Upper lobe of left lung (tissue), 6 donors: ENCODE data around the gene ARHGEF37. TPM values are rescaled to one million over a fixed set of nuclear protein-coding genes. Genes with fewer than 3 reads are reported as not detected.
A peak's percentile ranks its signal among the peaks of the same experiment; 100 is the strongest.

ENCODE experiments used
- ATAC-seq, 2 donors: fragments of 200-7000 bp; cut with Tn5 transposase; one replicate each; pipeline ENCODE4 v1.9.1; 2022; ENCODE audit warnings: mild to moderate bottlenecking in 2 of 2, moderate library complexity in 2 of 2; ENCODE audit not compliant: low FRiP score in 2 of 2
- DNase-seq, 2 donors: peaks; one replicate each; pipeline ENCODE4 v3.0.0-alpha.2; 2019 to 2020
- H3K27ac ChIP-seq, 4 donors: fragments of 200-600 bp; sonication (generic); one replicate each; pipeline ENCODE4 v1.5.1; 2016 to 2019
- H3K27me3 ChIP-seq, 4 donors: fragments of 200-600 bp; sonication (generic); one replicate each; pipeline ENCODE4 v1.5.1; 2017 to 2019
- H3K36me3 ChIP-seq, 4 donors: fragments of 200-600 bp; sonication (generic); one replicate each; pipeline ENCODE4 v1.5.1; 2016 to 2019
- H3K4me1 ChIP-seq, 4 donors: fragments of 200-600 bp; sonication (generic); one replicate each; pipeline ENCODE4 v1.5.1; 2018 to 2019
- H3K4me3 ChIP-seq, 4 donors: fragments of 200-600 bp; sonication (generic); one replicate each; pipeline ENCODE4 v1.5.1; 2017 to 2019; ENCODE audit warnings: mild to moderate bottlenecking in 2 of 4, moderate library complexity in 1 of 4
- H3K9me3 ChIP-seq, 4 donors: fragments of 200-600 bp; sonication (generic); one replicate each; pipeline ENCODE4 v1.5.1; 2018 to 2019
- EP300 ChIP-seq, 4 donors: sonication (generic); formaldehyde crosslinking; IDR thresholded peaks; one replicate each; pipeline ENCODE4 v1.5.1; 2017; ENCODE audit warnings: antibody characterized with exemption in 4 of 4, control low read depth in 2 of 4
- POLR2A ChIP-seq, 4 donors: fragments of 450-650 bp; IDR thresholded peaks; one replicate each; pipeline ENCODE4 v1.5.1; 2016 to 2017; ENCODE audit warnings: antibody characterized with exemption in 4 of 4, mild to moderate bottlenecking in 2 of 4
- POLR2AphosphoS5 ChIP-seq, 2 donors: sonication (generic); formaldehyde crosslinking; IDR thresholded peaks; one replicate each; pipeline ENCODE4 v1.5.1; 2017; ENCODE audit warnings: antibody characterized with exemption in 2 of 2
- WGBS, 2 donors: methylation state at CpG; one replicate each; pipeline ENCODE4 v1.1.5; 2017 to 2018; 5-methylcytosine and 5-hydroxymethylcytosine counted together
- total RNA-seq, 6 donors: library from RNA; depleted of rRNA in 4 of 6; stranded (reverse); fragments of >200 nt in 4 of 6; gene quantifications; one replicate each; pipeline versions ENCODE4 v1.1.0 to v1.2.1, GENCODE V29; 2016 to 2021
- TF ChIP-seq, protein P1 (sequence below), 6 experiments: fragments of 450-650 bp in 4 of 6; fragments of 200-600 bp in 2 of 6; sonication (generic) in 2 of 6; IDR thresholded peaks; one replicate each; pipeline ENCODE4 v1.5.1; 2016 to 2019; ENCODE audit warnings: antibody characterized with exemption in 6 of 6
- donor health status: DM: no; HTN: no; CAD: no; lungs with moderate emphysema.
- donor health status: DM: no; HTN: yes; CAD: no; lungs with severe emphysema.

The ARHGEF37 gene
- total RNA-seq, 6 donors from 2014 or later = 4.3 to 13.6 (median 10.0) TPM

DNA sequence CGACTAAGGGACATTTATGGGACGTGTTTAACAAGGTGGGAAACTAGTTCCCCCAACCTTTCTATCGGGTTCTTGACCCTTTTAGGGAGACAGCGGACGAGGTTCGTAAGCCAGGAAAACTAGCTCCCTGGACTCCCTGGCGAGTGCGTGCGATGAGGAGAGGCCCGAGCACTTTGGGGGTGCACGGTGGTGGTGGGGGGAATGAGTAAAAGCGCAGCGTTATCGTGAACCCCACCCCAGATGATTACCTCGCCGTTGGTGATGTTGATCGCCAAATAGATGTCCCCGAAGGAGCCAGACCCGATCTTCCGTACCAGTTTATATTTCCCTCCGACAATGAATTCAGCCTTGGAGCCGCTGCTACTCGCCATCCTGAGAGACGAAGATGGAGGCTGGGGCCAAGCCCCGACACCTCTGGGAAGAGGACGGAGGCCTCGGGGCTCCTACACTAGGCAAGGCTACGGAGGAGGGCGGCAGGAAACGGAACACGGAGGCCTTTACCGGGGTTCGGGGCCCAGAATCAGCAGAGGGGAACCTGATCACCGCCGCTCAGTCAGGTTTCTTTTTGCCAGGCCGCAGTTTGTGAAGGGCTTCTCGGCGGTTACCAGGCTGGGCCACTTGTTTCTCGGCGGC lies 30.6 kb upstream of the ARHGEF37 start:
- Histone ChIP-seq H3K4me3 (peak overlapping the region; percentile 67 to 89 (median 74)), H3K36me3 (peaks cover 0 to 39% (median 6%) of the 10 kb centered on the region in 4 donors), H3K4me1 (peaks cover 32 to 42% (median 42%) of the 10 kb centered on the region in 4 donors), H3K27ac (peak overlapping the region; percentile 98 to 100 (median 98)), H3K9me3 (no peaks in the 10 kb centered on the region), H3K27me3 (no peaks in the 10 kb centered on the region)
- TF ChIP-seq, protein P1, sequence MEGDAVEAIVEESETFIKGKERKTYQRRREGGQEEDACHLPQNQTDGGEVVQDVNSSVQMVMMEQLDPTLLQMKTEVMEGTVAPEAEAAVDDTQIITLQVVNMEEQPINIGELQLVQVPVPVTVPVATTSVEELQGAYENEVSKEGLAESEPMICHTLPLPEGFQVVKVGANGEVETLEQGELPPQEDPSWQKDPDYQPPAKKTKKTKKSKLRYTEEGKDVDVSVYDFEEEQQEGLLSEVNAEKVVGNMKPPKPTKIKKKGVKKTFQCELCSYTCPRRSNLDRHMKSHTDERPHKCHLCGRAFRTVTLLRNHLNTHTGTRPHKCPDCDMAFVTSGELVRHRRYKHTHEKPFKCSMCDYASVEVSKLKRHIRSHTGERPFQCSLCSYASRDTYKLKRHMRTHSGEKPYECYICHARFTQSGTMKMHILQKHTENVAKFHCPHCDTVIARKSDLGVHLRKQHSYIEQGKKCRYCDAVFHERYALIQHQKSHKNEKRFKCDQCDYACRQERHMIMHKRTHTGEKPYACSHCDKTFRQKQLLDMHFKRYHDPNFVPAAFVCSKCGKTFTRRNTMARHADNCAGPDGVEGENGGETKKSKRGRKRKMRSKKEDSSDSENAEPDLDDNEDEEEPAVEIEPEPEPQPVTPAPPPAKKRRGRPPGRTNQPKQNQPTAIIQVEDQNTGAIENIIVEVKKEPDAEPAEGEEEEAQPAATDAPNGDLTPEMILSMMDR (IDR thresholded peaks at IDR 0.05) = no peak
- no peak for TF ChIP-seq POLR2AphosphoS5 (IDR thresholded peaks at IDR 0.05)
- TF ChIP-seq POLR2A (IDR thresholded peaks at IDR 0.05) = no peak
- TF ChIP-seq EP300 (IDR thresholded peaks at IDR 0.05) = no peak
- peak; percentile 9 to 31 for ATAC-seq
- DNase-seq = peak in 1 of 2 donors; percentile 35
- 0% methylated on average over 18 to 28 of the region's 40 CpGs for WGBS, 2 donors

DNA sequence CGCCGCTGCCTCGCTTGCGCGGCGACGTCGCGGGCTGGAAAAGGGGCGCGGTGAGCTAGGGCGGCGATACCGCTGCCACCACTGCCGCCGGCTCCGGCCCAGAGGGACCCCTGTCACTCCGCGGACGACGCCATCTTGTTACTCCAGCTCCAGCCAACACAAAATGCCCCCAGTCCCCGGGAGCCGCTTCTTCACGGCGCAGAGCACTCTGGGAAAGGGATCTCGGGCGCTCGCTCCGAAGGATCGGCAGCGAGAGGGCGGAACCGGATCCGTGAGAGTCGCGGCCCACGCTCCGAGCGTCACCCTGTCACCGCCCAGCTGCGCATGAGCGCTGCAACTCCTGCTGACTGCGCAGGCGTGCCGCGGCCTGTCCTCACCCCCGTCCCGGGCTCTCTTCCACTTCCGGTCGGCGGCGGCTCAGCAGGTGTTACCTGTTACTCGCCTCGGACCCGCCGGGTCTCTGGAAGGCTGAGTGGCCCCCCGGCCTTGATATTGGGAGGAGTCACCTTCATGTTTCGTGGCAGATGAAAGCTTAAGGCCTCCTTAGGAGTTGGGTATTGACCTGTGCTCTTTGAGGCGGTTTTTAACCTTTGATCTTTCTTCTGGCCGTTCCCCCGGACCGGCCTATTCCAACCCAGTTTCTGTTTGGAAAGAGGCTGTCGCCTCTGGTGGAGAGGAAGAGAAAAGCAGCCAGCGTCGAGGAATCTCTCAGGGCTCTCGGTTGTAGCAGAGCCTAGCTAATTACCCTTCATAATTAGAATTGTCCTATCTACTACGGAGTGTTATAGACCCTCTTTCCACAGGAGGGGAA lies 29.9 kb upstream of the ARHGEF37 start, which contains the start of gene CSNK1A1:
TSS of gene CSNK1A1 (minus strand) at position 213 of the 811 bp plus-strand sequence. CDS start 475 bp downstream, outside the sequence.
- peaks cover 28 to 35% (median 35%) of the 10 kb centered on the region in 4 donors for H3K4me1 ChIP-seq
- WGBS, 2 donors = 1 to 2% methylated on average over 10 to 28 of the region's 67 CpGs
- TF ChIP-seq, protein P1 (IDR thresholded peaks at IDR 0.05) = peak; percentile 75 to 91 (median 83)
- TF ChIP-seq POLR2AphosphoS5 (IDR thresholded peaks at IDR 0.05) = peak; percentile 94 to 98
- peak in 1 of 4 donors; percentile 77 for TF ChIP-seq EP300 (IDR thresholded peaks at IDR 0.05)
- peak; percentile 37 to 96 (median 90) for TF ChIP-seq POLR2A (IDR thresholded peaks at IDR 0.05)
- peak within 1 kb of the TSS; percentile 67 to 89 (median 74) for H3K4me3 ChIP-seq
- DNase-seq (peak; percentile 98 to 99), ATAC-seq (peak; percentile 97 to 98)
- no peaks in the 10 kb centered on the region for H3K9me3 ChIP-seq
- H3K27ac ChIP-seq = peak within 1 kb of the TSS; percentile 98 to 100 (median 98)
- peaks cover 0 to 32% (median 3%) of the 10 kb centered on the region in 4 donors for H3K36me3 ChIP-seq
- H3K27me3 ChIP-seq = no peaks in the 10 kb centered on the region

DNA sequence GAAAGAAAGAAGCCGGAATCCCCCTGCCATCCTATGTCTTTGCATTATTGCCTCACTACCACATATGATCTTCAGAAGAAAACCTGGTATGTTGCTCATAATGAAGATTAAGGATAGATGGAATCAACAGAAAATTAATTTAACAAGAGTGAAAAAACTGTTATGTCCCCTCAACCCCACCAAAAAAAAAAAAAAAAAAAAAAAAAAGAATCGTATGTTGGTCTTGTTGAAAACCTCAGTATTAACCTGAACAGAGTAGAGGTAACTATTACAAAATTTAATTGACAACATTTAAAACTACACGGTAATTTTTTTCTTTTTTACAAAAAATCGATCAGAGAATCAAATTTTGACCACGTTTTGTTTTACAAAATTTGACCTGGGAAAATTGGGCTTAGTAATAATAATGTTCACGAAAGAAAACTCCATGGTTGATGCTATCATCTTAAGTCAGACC lies 29.2 kb upstream of the ARHGEF37 start:
- H3K9me3 ChIP-seq = no peaks in the 10 kb centered on the region
- peak overlapping the region; percentile 98 to 100 (median 98) for H3K27ac ChIP-seq
- H3K4me3 ChIP-seq = peak overlapping the region in 3 of 4 donors; percentile 67 to 89 (median 75)
- peaks cover 21 to 29% (median 29%) of the 10 kb centered on the region in 4 donors for H3K4me1 ChIP-seq
- peaks cover 0 to 27% (median 3%) of the 10 kb centered on the region in 4 donors for H3K36me3 ChIP-seq
- ATAC-seq (no peak), DNase-seq (no peak)
- 28 to 35% methylated on average over 6 of the region's 6 CpGs for WGBS, 2 donors
- no peaks in the 10 kb centered on the region for H3K27me3 ChIP-seq
- no peak for TF ChIP-seq POLR2AphosphoS5 (IDR thresholded peaks at IDR 0.05)
- no peak for TF ChIP-seq POLR2A (IDR thresholded peaks at IDR 0.05)
- TF ChIP-seq EP300 (IDR thresholded peaks at IDR 0.05) = no peak
- TF ChIP-seq, protein P1 (IDR thresholded peaks at IDR 0.05) = peak in 1 of 6 experiments; percentile 6

DNA sequence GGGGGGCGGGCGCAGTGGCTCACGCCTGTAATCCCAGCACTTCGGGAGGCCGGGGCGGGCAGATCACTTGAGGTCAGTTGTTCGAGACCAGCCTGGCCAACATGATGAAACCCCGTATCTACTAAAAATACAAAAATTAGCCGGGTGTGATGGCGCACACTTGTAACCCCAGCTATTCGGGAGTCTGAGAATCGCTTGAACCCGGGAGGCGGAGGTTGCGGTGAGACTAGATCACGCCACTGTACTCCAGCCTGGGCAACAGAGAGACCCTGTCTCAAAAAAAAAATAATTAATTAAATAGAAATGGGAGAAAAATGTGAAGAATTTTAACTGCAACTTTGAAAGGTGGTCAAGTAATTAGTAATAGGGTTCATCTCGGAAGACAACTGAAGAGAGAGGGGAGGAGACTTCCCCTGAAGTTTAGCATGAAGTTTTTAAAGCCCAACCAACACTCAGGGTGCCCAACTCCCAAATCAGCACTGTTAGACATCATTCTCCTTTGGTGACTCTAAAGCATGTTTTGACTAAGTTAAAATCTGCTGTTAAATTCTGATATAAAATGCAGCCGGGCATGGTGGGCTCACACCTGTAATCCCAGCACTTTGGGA lies 28.6 kb upstream of the ARHGEF37 start:
- 93 to 94% methylated on average over 18 of the region's 18 CpGs for WGBS, 2 donors
- DNase-seq (no peak), ATAC-seq (no peak)
- H3K4me3 ChIP-seq = no peak overlapping the region
- H3K4me1 ChIP-seq = peaks cover 15 to 23% (median 23%) of the 10 kb centered on the region in 4 donors
- H3K27me3 ChIP-seq = no peaks in the 10 kb centered on the region
- no peaks in the 10 kb centered on the region for H3K9me3 ChIP-seq
- peaks cover 0 to 21% (median 3%) of the 10 kb centered on the region in 4 donors for H3K36me3 ChIP-seq
- TF ChIP-seq POLR2AphosphoS5 (IDR thresholded peaks at IDR 0.05) = no peak
- no peak for TF ChIP-seq EP300 (IDR thresholded peaks at IDR 0.05)
- TF ChIP-seq, protein P1 (IDR thresholded peaks at IDR 0.05) = no peak
- no peak overlapping the region for H3K27ac ChIP-seq
